Limb (tissue), 2 donors: ENCODE results near the gene MRPL4.

ENCODE experiments used
- DNase-seq, 2 donors: peaks; one replicate each; pipeline ENCODE4 v3.0.0-alpha.2; 2016; ENCODE audit errors: extremely low spot score in 2 of 2

The MRPL4 gene

GRCh38 chr19:10288662-10289166 is 36.7 kb downstream of the MRPL4 start:
- DNase-seq: peak in 1 of 2 donors; percentile 67

- DNase-seq: no peak
Observed at GRCh38 chr19:10289167-10289835, 37.3 kb downstream of the MRPL4 start.

DNA sequence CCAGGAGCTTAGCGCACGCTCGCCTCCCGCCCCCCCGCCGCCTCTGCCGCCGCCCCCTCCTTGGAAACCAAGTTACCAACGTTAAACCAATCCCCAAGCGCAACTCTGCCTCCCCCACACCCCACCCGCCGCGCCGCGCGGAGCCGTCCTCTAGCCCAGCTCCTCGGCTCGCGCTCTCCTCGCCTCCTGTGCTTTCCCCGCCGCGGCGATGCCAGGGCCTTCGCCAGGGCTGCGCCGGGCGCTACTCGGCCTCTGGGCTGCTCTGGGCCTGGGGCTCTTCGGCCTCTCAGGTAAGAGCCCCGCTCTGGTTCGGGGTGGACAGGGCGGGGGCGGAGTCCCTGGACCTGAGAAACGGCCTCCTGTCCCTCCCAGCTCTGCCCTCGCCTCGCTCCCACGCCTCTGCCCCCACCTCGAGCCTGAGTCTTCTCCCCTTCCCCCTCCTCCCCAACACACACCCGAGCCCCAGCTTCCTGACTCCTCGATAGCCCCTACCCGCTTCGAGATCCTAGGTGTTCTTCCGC is 37.9 kb downstream of the MRPL4 start, which contains the start of gene ICAM5:
Gene ICAM5 (plus strand): TSS at position 117 of the 521 bp plus-strand sequence. CDS start 92 bp downstream, at position 209.
- DNase-seq: no peak

- no peak for DNase-seq
Observed at GRCh38 chr19:10290357-10290875, 38.4 kb downstream of the MRPL4 start.

GRCh38 chr19:10290876-10291553 is 39.0 kb downstream of the MRPL4 start:
- DNase-seq: no peak

GRCh38 chr19:10291554-10292205 is 39.7 kb downstream of the MRPL4 start:
- no peak for DNase-seq

DNA sequence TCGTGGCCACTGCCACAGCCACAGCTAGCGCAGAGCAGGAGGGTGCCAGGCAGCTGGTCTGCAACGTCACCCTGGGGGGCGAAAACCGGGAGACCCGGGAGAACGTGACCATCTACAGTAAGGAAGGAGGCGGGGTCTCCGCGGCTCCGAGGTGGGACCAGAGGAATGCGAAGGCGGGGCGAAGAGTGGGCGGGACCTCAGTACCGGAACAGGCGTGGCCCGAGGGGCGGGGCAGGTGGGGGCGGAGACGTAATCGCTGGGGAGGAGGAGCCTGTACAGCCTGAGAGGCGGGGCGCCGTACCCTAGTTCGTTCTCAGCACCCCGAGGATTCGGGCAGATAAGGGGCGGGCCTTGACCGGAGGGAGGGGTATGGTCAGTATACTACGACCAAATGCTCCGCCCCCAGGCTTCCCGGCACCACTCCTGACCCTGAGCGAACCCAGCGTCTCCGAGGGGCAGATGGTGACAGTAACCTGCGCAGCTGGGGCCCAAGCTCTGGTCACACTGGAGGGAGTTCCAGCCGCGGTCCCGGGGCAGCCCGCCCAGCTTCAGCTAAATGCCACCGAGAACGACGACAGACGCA is 40.3 kb downstream of the MRPL4 start:
- peak in 1 of 2 donors; percentile 78 for DNase-seq

DNA sequence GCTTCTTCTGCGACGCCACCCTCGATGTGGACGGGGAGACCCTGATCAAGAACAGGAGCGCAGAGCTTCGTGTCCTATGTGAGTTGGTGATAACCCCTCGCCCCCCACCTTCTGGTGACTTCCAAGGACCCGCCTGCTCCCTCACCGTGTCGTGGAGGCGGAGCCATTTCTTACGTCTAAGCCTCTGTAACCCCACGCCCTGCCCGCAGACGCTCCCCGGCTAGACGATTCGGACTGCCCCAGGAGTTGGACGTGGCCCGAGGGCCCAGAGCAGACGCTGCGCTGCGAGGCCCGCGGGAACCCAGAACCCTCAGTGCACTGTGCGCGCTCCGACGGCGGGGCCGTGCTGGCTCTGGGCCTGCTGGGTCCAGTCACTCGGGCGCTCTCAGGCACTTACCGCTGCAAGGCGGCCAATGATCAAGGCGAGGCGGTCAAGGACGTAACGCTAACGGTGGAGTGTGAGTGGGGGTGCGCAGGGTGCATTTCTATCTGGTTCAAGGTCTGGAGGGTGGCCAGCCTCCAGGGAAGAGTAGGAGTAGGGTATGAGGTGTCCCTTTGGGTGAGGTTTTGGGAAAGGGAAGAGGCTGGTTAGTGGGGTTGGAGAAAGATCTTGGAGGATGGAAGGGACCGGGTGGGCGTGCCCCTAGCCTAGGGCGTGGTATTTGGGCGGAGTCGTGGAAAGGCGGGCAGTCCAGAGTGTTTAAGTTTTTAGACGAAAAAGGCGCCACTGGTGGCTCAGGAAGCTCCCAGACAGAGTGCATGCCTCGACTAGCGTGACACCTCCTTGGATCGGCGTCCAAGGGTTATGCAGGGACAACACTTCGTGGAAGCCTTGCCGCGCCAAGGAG is 41.0 kb downstream of the MRPL4 start:
- DNase-seq: no peak

GRCh38 chr19:10293637-10294367 is 41.8 kb downstream of the MRPL4 start:
- no peak for DNase-seq

DNA sequence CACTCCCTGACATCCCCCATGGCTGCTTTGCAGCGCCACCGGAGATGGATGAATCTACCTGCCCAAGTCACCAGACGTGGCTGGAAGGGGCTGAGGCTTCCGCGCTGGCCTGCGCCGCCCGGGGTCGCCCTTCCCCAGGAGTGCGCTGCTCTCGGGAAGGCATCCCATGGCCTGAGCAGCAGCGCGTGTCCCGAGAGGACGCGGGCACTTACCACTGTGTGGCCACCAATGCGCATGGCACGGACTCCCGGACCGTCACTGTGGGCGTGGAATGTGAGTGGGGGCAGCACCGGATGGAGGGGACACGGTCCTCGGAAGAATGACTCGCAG is 42.3 kb downstream of the MRPL4 start:
- DNase-seq: no peak

DNA sequence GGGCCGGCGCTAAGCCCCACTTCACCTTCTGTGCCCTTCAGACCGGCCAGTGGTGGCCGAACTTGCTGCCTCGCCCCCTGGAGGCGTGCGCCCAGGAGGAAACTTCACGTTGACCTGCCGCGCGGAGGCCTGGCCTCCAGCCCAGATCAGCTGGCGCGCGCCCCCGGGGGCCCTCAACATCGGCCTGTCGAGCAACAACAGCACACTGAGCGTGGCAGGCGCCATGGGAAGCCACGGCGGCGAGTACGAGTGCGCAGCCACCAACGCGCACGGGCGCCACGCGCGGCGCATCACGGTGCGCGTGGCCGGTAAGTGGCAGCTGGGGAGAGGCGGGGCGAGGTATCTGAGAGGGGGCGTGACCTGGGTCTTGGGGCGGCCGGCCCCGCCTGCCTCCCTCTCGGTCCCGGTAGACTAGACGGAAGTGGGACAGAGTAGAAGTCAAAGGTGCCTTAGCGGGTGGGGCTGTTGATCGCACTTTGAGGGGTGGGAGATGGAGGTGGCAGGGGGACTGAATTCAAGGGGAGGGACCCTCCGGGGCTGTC is 43.4 kb downstream of the MRPL4 start:
- no peak for DNase-seq

DNA sequence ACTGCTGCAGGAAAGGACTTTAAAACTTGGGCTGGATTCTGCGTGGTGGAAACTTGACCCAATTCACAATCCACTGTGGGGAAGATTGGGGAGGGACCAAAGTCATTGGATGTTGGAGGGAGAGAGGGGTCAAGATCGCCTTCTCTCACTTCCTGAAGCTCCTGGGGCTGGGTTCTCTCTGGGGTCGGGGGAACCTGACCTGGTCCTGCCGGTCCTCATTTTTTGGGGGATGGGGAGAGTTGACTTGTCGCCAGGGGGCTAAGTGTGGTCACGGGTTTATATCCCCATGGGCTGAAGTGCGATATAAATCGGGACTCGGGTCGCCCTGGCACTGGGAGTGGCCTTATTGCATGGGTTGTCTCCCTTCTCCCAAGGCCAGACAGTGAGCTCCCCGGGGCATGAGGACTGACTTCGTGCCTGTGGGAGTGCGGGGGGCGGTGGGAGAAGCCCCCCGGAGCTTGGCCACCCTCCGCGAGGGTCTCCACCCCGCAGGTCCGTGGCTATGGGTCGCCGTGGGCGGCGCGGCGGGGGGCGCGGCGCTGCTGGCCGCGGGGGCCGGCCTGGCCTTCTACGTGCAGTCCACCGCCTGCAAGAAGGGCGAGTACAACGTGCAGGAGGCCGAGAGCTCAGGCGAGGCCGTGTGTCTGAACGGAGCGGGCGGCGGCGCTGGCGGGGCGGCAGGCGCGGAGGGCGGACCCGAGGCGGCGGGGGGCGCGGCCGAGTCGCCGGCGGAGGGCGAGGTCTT is 44.0 kb downstream of the MRPL4 start:
- no peak for DNase-seq

- no peak for DNase-seq
Observed at GRCh38 chr19:10299545-10300458, 47.8 kb downstream of the MRPL4 start.

DNA sequence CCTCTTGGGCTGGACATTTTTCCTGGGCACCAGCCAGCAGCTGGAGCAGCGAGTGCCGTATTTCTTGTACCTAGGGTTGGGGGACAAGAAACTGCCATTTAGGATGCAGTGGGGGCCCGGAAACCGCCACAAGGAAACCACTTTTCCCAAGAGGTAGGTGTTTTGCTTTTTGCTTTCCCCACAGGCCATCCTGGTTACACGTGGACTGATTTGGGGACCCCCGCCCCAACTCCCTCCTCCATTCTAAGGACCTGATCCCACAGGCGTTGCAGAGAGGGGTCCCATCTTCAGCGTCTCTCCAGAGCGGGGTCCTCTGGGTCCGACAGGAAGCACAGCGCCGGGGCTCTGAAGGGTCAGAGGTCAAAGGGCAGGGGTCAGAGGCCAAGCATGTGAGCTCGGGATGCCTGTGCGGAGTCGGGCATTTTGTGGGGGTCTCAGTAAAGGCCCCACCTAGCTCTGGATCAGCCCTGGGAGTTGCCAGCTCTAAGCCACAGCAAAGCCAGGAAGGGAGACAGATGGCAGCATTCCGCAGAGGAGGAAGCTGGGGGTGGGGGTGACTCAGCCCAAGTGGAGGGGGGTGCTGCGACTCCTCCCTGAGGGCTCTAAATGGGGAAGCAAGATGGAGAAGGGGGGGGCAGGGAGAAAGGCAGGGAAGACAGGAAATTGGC is 53.3 kb downstream of the MRPL4 start:
- no peak for DNase-seq

DNA sequence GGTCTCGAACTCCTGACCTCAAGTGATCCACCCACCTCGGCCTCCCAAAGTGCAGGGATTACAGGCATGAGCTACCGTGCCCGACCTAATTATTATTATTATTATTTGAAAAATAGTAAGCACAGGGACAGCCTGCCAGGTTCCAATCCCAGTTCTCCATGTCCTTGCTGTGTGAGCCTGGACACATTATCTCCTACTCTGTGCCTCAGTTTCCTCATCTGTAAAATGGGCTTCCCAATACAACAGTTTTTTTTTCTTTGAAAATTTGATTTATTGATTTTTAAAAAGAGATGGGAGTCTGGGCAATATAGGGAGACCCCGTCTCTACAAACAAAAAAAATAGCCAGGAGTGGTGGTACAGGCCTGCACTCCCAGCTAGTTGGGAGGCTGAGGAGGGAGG is 54.3 kb downstream of the MRPL4 start:
- no peak for DNase-seq

DNA sequence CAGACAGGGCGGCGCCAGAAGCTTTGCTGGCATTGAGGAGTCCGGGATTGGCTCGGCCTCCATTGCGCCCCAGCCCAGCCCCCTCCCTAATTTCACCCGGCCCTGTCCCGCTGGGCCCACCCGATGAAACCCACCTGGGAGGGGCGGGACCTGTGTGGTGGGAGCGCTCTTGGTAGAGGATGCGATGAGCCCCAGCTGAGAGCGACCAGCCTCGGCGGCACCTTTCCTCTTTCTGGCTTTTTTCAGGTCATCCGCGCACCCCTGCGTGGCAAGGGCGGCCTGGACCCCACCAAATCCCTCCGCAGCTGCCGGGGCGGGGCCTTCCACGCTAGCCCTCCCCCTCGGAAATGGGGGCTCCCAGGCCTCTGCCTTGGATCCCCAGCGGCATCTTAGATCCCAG is 57.4 kb downstream of the MRPL4 start, which contains the start of gene ZGLP1:
Gene ZGLP1 (minus strand): TSS at position 393 of the 400 bp plus-strand sequence.
- no peak for DNase-seq
